NCI-H2107 treated with DMSO at 0.1 percent for 48 hours (cell line): ENCODE results near the gene MTG1.
"Not testable (repeated sequence)": the region's sequence is repeated elsewhere in the genome, so short reads cannot be mapped to it uniquely, and the experiment has no call there.

Experiments used
- DNase-seq: peaks from one replicate; lab custom pipeline; 2025; ENCODE audit not compliant: unreplicated experiment; lab: John Stamatoyannopoulos, UW

MTG1 gene

GRCh38 chr10:133465191-133465949 lies 71.4 kb downstream of the MTG1 start:
- DNase-seq: no peak

- DNase-seq: no peak
Measured at GRCh38 chr10:133465950-133466474, 72.1 kb downstream of the MTG1 start.

DNA sequence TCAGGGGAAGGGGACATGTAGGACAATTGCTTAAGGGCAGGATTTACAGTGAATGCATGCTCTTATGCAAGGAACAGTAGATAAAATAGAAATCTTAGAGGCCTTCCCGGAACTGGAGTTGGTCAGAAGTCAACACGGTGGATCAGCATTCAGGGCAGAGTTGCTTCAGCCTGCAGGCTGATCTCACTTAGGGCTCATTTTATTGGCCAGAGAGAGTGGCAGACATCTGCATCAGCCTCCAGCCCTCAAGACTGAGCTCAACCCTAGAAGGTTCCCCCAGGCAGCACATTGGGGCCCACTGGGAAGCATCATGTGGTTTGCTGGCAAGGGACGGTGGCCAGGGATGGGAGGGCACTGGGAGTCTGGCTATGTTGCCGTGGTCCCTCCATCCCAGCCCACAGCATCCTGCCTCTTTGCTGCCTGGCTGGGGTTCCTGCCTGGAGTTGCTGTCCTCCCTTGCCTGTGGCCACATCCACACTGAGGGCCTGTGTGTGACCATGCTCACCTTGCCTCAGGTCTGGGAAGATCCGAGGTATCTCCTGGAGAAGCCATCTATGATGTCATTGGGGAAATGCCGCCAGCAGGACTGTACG lies 72.8 kb downstream of the MTG1 start:
- no peak for DNase-seq

- DNase-seq: no peak
Measured at GRCh38 chr10:133467286-133467911, 73.4 kb downstream of the MTG1 start.

DNA sequence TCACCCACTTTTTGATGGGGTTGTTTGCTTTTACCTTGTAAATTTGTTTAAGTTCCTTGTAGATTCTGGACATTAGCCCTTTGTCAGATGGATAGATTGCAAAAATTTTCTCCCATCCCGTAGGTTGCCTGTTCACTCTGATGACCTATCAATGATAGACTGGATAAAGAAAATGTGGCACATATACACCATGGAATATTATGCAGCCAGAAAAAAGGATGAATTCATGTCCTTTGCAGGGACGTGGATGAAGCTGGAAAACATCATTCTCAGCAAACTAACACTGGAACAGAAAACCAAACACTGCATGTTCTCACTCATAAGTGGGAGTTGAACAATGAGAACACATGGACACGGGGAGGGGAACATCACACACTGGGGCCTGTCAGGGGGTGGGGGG lies 75.2 kb downstream of the MTG1 start:
- not testable (repeated sequence) for DNase-seq

DNA sequence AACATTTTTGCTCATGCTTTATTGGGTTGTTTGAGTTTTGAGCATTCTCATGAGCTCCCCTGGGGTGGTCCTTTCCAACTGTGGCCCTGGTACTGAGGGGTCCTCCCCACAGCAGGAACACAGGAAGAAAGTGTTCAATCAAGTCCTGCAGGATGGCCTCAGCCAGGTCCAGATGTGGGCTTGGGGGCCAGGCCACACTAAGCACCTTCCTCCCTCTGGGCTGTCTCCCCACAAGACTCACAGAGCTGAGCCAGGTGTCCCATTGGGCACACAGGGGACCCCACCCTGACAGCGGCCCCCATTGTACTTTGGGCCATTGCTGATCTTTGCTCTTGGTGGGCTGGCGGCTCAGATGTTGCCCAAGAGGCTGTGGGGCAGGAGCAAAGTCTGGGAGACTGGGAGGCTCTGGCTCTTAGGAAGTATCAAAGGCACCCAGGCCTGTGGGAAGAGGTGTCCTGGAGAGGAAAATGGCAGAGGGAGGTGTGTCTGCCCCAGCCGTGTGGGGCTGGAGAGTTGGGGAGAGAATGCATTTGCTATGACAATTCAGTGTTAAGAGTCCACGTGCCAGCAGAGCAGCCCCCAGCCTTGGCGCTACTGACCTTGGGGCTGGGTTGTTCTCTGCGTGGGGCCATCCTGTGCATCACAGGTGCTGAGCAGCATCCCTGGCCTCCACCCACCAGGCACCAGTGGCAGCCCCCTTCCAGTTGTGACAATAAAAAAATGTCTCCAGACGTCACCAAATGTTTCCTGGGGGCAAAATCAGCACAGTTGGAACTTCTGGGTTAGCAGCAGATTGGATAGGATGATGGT lies 77.5 kb downstream of the MTG1 start:
- no peak for DNase-seq
